ENCODE measurements around the gene SMAD1. TPM values are rescaled to one million over a fixed set of nuclear protein-coding genes. Genes with fewer than 3 reads are reported as not detected.

SMAD1 gene
- polyA plus RNA-seq, 2 of the 4 experiments (the other 2 are of a cell fraction) = 9.9 to 23.9 TPM

GRCh38 chr4:145487631-145488030 is 6.0 kb downstream of the SMAD1 start:
- ATAC-seq (no peak), FAIRE-seq (no peak), DNase-seq (ENCODE audit: low read depth in 1 of 2, low spot score in 1 of 2) (no peak)
- Histone ChIP-seq H3K4me2 (no peak overlapping the region), H3K9me3 (no peaks in the 10 kb centered on the region), H3K4me1 (peaks cover 7% of the 10 kb centered on the region; the same call in 2 of the 3 replicates), H3K27ac (no peak overlapping the region), H3K4me3 (no peak overlapping the region)
- ChIA-PET POLR2A (no interaction called here), CTCF (interaction anchor here (2.1 kb wide), 1 partner anchor 254 kb away, joined by 5 read pairs; no protein-coding TSS in a partner anchor)
- WGBS (ENCODE audit: missing lambda C conversion rate) = 97% methylated on average over 3 of the region's 3 CpGs
- TF ChIP-seq HOXA7 (CRISPR knock-in tag; IDR thresholded peaks at IDR 0.05) (no peak), FOXS1 (CRISPR knock-in tag; IDR thresholded peaks at IDR 0.05) (no peak), ZNF302 (CRISPR knock-in tag; IDR thresholded peaks at IDR 0.05) (no peak), EHF (CRISPR knock-in tag; IDR thresholded peaks at IDR 0.05) (no peak), JUNB (IDR thresholded peaks at IDR 0.05) (no peak), MYC (IDR thresholded peaks at IDR 0.05; ENCODE audit: borderline replicate concordance, low read length) (no peak), CEBPB (IDR thresholded peaks at IDR 0.05) (no peak), RNF2 (IDR thresholded peaks at IDR 0.05; ENCODE audit: borderline replicate concordance, low read depth) (no peak), POLR2AphosphoS2 (conservative IDR thresholded peaks at IDR 0.05; ENCODE audit: low read length) (no peak), NFE2L2 (conservative IDR thresholded peaks at IDR 0.05; ENCODE audit: low read length) (no peak), MAX (IDR thresholded peaks at IDR 0.05) (no peak), PHF8 (IDR thresholded peaks at IDR 0.05; ENCODE audit: borderline replicate concordance, low read depth) (no peak), USF2 (IDR thresholded peaks at IDR 0.05) (no peak), ZC3H11A (IDR thresholded peaks at IDR 0.05) (no peak), RARB (CRISPR knock-in tag; IDR thresholded peaks at IDR 0.05) (no peak), CHD2 (IDR thresholded peaks at IDR 0.05; ENCODE audit: low read length, partially characterized antibody) (no peak)
- TF ChIP-seq, protein P1, sequence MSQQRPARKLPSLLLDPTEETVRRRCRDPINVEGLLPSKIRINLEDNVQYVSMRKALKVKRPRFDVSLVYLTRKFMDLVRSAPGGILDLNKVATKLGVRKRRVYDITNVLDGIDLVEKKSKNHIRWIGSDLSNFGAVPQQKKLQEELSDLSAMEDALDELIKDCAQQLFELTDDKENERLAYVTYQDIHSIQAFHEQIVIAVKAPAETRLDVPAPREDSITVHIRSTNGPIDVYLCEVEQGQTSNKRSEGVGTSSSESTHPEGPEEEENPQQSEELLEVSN (IDR thresholded peaks at IDR 0.05; ENCODE audit: borderline replicate concordance, low read depth) = no peak

- no peak overlapping the region for H3K4me2 ChIP-seq
- WGBS (ENCODE audit: missing lambda C conversion rate) = 71% methylated on average over 2 of the region's 2 CpGs
- TF ChIP-seq HES2 (IDR thresholded peaks at IDR 0.05) (no peak), ZSCAN20 (CRISPR knock-in tag; IDR thresholded peaks at IDR 0.05) (no peak), EHMT2 (IDR thresholded peaks at IDR 0.05; ENCODE audit: low read depth) (no peak), KDM1A (IDR thresholded peaks at IDR 0.05; ENCODE audit: low read depth) (no peak)
- FAIRE-seq (no peak), DNase-seq (ENCODE audit: low read depth in 1 of 2, low spot score in 1 of 2) (no peak), ATAC-seq (no peak)
- H3K27ac ChIP-seq = no peak overlapping the region
- ChIA-PET CTCF (interaction anchor here (2.1 kb wide), 1 partner anchor 254 kb away, joined by 5 read pairs; no protein-coding TSS in a partner anchor), POLR2A (no interaction called here)
- no peaks in the 10 kb centered on the region for H3K9me3 ChIP-seq
- H3K4me3 ChIP-seq = no peak overlapping the region
- peaks cover 3% of the 10 kb centered on the region; the same call in 2 of the 3 replicates for H3K4me1 ChIP-seq
Measured at GRCh38 chr4:145488310-145488709, 6.7 kb downstream of the SMAD1 start.

DNA sequence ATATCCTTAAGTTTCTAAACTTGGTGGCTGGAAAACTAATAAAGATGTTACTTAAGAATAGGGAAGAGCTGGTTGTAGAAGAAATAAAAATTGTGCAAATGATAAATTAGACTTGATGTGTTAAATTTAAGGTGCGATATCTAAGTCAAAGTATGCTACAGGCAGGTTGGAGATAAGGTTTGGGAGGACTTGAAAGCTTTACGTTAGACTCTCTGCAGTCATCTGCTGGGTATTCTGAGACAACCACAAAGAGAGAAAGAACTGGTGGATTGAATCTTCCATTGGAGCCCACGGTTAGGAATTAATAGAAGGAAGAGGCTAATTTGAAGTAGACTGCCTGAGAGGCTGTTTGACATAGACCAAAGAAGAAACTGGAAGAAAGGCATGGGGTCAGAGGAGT is 7.9 kb downstream of the SMAD1 start:
- POLR2A ChIA-PET = no interaction called here
- CTCF ChIA-PET = no interaction called here
- H3K4me1 ChIP-seq = no peaks in the 10 kb centered on the region
- TF ChIP-seq NR3C1 (IDR thresholded peaks at IDR 0.05) (no peak), HOXA7 (CRISPR knock-in tag; IDR thresholded peaks at IDR 0.05) (no peak)
- FAIRE-seq = no peak
- WGBS (ENCODE audit: missing lambda C conversion rate) = 83% methylated on average over 3 of the region's 3 CpGs
- H3K9me3 ChIP-seq = no peaks in the 10 kb centered on the region
- ATAC-seq = no peak
- no peak overlapping the region for H3K27ac ChIP-seq
- no peak for DNase-seq (ENCODE audit: low read depth in 1 of 2, low spot score in 1 of 2)
- no peak overlapping the region for H3K4me2 ChIP-seq
- H3K4me3 ChIP-seq = no peak overlapping the region
